ENCODE measurements around the gene RPUSD3. TPM values are rescaled to one million over a fixed set of nuclear protein-coding genes. Genes with fewer than 3 reads are reported as not detected.

Gene RPUSD3
- total RNA-seq, 1 donor from 2014 or later = 40.7 TPM

- DNase-seq (ENCODE audit: missing footprints) = no peak
These were observed 52.7 kb downstream of the RPUSD3 start for GRCh38 chr3:9791127-9791526.

More at GRCh38 chr3:9791127-9791526, 52.7 kb downstream of the RPUSD3 start:
- ATAC-seq = no peak
- intact Hi-C loops (cut with DNase I) = loop anchor here (5.0 kb wide), 1 partner anchor 139 kb away; no protein-coding TSS in a partner anchor

Other genes starting within 250 kb of the RPUSD3 start
- gene MTMR14, start 194.5 kb downstream of the RPUSD3 start, total RNA-seq = 43.9 TPM
- gene CPNE9, start 140.2 kb downstream of the RPUSD3 start, total RNA-seq = not detected
- 10.9 TPM for gene BRPF1, start 112.3 kb downstream of the RPUSD3 start, total RNA-seq
- 10.5 TPM for gene OGG1, start 94.1 kb downstream of the RPUSD3 start, total RNA-seq
- gene CAMK1, start 74.1 kb downstream of the RPUSD3 start, total RNA-seq = 18.4 TPM
- 48.4 TPM for gene TADA3, start 51.5 kb downstream of the RPUSD3 start, total RNA-seq
- gene ARPC4, start 50.9 kb downstream of the RPUSD3 start, total RNA-seq = 70.8 TPM
- 10.6 TPM for gene TTLL3, start 33.7 kb downstream of the RPUSD3 start, total RNA-seq
- 6.7 TPM for gene CIDEC, start 36.2 kb upstream of the RPUSD3 start, total RNA-seq
- gene JAGN1, start 46.6 kb upstream of the RPUSD3 start, total RNA-seq = 19.1 TPM
- 0.78 TPM for gene IL17RE, start 58.8 kb upstream of the RPUSD3 start, total RNA-seq
- gene IL17RC, start 73.1 kb upstream of the RPUSD3 start, total RNA-seq = 33.7 TPM
- 67.5 TPM for gene CRELD1, start 89.8 kb upstream of the RPUSD3 start, total RNA-seq
- gene PRRT3, start 108.4 kb upstream of the RPUSD3 start, total RNA-seq = 0.57 TPM
- 108 TPM for gene EMC3, start 142.8 kb upstream of the RPUSD3 start, total RNA-seq
- gene FANCD2, start 182.4 kb upstream of the RPUSD3 start, total RNA-seq = 1.0 TPM